OCI-LY1 (cell line): ENCODE measurements around the gene C1orf159.

Source experiments
- H2AFZ ChIP-seq: fragments of 200-600 bp; sonication (generic), shearing (Covaris generic); 2 replicates; pipeline ENCODE4 v1.6.0; 2014; ENCODE audit warnings: antibody characterized with exemption, mild to moderate bottlenecking, low read length
- H3F3A ChIP-seq: fragments of 200-600 bp; sonication (generic), shearing (Covaris generic); 2 replicates; pipeline ENCODE4 v1.6.0; 2014; ENCODE audit warnings: mild to moderate bottlenecking, antibody characterized with exemption, low read length, moderate library complexity; ENCODE audit not compliant: insufficient read depth
- H3K27ac ChIP-seq: fragments of 200-600 bp; sonication (generic); 2 replicates; pipeline ENCODE4 v1.5.1; 2014; ENCODE audit warnings: low read length, mixed run types, mild to moderate bottlenecking, low read depth; ENCODE audit not compliant: poor library complexity, severe bottlenecking
- H3K27me3 ChIP-seq: fragments of 200-600 bp; sonication (generic); 2 replicates; pipeline ENCODE4 v1.6.0; 2014; ENCODE audit warnings: antibody characterized with exemption, mild to moderate bottlenecking, low read length, moderate library complexity; ENCODE audit not compliant: insufficient read depth
- H3K36me3 ChIP-seq: fragments of 200-600 bp; sonication (generic); 2 replicates; pipeline ENCODE4 v1.6.1; 2014; ENCODE audit warnings: mild to moderate bottlenecking, antibody characterized with exemption, low read length, moderate library complexity, mixed read lengths; ENCODE audit not compliant: insufficient read depth
- H3K4me1 ChIP-seq: fragments of 200-600 bp; sonication (generic); 2 replicates; pipeline ENCODE4 v1.5.1; 2014; ENCODE audit warnings: mild to moderate bottlenecking, low read length, moderate library complexity; ENCODE audit not compliant: insufficient read depth, severe bottlenecking
- H3K4me2 ChIP-seq: fragments of 200-600 bp; sonication (generic), shearing (Covaris generic); 2 replicates; pipeline ENCODE4 v1.6.1; 2014; ENCODE audit warnings: low read length
- H3K4me3 ChIP-seq: fragments of 200-600 bp; sonication (generic); 2 replicates; pipeline ENCODE4 v1.5.1; 2014; ENCODE audit warnings: low read length, low read depth, mild to moderate bottlenecking, mixed read lengths; ENCODE audit not compliant: poor library complexity, severe bottlenecking
- H3K79me2 ChIP-seq: fragments of 200-600 bp; shearing (Covaris generic); 2 replicates; pipeline ENCODE4 v1.6.1; 2016; ENCODE audit warnings: mixed run types, low read length, mixed read lengths; ENCODE audit not compliant: insufficient read depth
- H3K9ac ChIP-seq: fragments of 200-600 bp; sonication (generic), shearing (Covaris generic); 2 replicates; pipeline ENCODE4 v1.6.1; 2014; ENCODE audit warnings: mild to moderate bottlenecking, low read length, mixed read lengths
- H3K9me2 ChIP-seq: fragments of 200-600 bp; sonication (generic), shearing (Covaris generic); 2 replicates; pipeline ENCODE4 v1.6.1; 2014; ENCODE audit warnings: low read depth, mild to moderate bottlenecking, low read length, mixed read lengths
- H3K9me3 ChIP-seq: fragments of 200-600 bp; shearing (Covaris generic); 2 replicates; pipeline ENCODE4 v1.6.1; 2014; ENCODE audit warnings: low read length, mixed read lengths
- H4K20me1 ChIP-seq: fragments of 200-600 bp; sonication (generic), shearing (Covaris generic); 2 replicates; pipeline ENCODE4 v1.6.0; 2016; ENCODE audit warnings: mild to moderate bottlenecking, low read length; ENCODE audit not compliant: insufficient read depth
- EZH2 ChIP-seq: fragments of 200-600 bp; sonication (generic), shearing (Covaris generic); IDR thresholded peaks from 2 replicates; pipeline ENCODE4 v1.8.0; 2017; ENCODE audit warnings: borderline replicate concordance, mixed run types, mild to moderate bottlenecking, antibody characterized with exemption, low read length, moderate library complexity, mixed read lengths
- TF ChIP-seq, protein P1 (sequence below): fragments of 200-600 bp; sonication (generic), shearing (Covaris generic); IDR thresholded peaks from 2 replicates; pipeline ENCODE4 v1.5.1; 2017; ENCODE audit warnings: mild to moderate bottlenecking, antibody characterized with exemption, low read length, moderate library complexity, mixed read lengths

The C1orf159 gene

DNA sequence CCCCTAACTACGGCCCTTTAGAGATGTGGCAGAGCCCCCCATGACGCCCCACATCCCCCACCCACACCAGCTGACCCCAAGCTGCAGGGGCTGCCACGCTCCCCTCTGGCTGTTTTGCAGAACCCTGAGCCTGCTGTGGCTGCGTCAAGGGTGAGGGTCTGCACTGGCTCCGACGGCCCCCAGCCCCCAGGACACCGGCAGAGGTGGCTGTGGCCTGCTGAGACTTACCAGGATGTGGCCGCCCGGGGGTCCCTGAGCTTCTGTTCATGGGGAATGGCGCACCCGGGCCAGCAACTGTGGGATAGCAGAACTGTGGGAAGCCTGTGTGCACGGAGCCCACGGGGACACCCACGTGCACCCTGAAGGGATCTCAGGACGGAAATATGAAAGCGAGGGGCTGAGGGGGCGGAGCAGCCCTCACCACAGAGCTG lies 29.0 kb downstream of the C1orf159 start:
- Histone ChIP-seq H3K27me3 (0 out of 2 replicates have a peak, but pooled peaks cover 3% of the 10 kb centered on the region), H3K4me1 (no peaks in the 10 kb centered on the region), H3K9me3 (no peaks in the 10 kb centered on the region), H3F3A (no peaks in the 10 kb centered on the region), H3K36me3 (no peaks in the 10 kb centered on the region), H3K9ac (no peak overlapping the region), H3K4me2 (no peak overlapping the region), H3K27ac (no peak overlapping the region), H3K9me2 (no peaks in the 10 kb centered on the region), H4K20me1 (no peaks in the 10 kb centered on the region), H3K4me3 (no peak overlapping the region), H2AFZ (no peak overlapping the region), H3K79me2 (no peaks in the 10 kb centered on the region)
- no peak for TF ChIP-seq EZH2
- TF ChIP-seq, protein P1, sequence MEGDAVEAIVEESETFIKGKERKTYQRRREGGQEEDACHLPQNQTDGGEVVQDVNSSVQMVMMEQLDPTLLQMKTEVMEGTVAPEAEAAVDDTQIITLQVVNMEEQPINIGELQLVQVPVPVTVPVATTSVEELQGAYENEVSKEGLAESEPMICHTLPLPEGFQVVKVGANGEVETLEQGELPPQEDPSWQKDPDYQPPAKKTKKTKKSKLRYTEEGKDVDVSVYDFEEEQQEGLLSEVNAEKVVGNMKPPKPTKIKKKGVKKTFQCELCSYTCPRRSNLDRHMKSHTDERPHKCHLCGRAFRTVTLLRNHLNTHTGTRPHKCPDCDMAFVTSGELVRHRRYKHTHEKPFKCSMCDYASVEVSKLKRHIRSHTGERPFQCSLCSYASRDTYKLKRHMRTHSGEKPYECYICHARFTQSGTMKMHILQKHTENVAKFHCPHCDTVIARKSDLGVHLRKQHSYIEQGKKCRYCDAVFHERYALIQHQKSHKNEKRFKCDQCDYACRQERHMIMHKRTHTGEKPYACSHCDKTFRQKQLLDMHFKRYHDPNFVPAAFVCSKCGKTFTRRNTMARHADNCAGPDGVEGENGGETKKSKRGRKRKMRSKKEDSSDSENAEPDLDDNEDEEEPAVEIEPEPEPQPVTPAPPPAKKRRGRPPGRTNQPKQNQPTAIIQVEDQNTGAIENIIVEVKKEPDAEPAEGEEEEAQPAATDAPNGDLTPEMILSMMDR: no peak

DNA sequence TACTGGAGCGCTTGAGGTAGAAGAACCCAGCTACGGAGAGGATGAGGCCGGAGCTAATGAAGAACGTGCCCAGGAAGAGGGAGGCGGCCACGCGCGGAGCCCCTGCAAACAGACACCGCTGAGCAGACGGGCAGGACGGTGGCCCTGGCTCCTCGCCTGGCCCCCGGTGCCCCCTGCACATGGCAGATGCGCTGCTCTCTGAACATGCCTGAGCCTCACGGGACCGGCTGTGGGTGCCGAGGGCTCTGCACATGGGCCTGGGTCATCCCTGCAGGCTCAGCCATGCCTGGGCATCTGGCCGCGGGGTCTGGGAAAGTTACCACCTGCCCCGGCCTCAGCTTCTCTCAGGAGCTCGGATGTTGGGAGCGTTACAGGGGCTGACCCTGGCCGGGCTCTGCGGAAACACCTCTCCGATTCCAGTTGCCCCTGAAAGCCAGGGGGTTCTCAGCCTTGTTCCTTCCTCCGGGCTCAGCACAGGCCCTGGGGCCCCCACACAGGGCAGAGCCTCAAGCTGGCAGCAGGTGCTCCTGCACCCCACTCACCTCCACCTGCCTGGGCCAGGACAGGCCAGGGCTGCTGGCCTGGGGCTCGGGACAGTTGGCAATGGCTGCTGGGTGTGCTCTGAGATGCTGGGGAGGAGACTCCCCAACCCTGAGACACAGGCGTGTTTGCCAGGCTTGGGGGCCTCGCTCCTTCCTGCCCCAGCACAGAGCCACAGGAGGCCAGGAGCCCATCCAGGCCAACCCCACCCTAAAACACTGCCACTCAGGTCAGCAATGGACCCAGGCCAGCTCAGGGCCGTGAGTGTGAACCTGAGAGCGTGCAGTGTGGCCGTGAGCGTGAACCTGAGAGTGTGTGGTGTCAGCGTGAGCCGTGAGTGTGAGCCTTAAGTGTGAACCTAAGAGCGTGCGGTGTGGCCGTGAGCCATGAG lies 29.7 kb downstream of the C1orf159 start:
- H3K36me3 ChIP-seq: no peaks in the 10 kb centered on the region
- TF ChIP-seq, protein P1: no peak
- TF ChIP-seq EZH2: no peak
- no peaks in the 10 kb centered on the region for H3K4me1 ChIP-seq
- H3K4me3 ChIP-seq: no peak overlapping the region
- H3F3A ChIP-seq: no peaks in the 10 kb centered on the region
- no peaks in the 10 kb centered on the region for H3K9me2 ChIP-seq
- no peaks in the 10 kb centered on the region for H4K20me1 ChIP-seq
- no peak overlapping the region for H2AFZ ChIP-seq
- H3K9ac ChIP-seq: no peak overlapping the region
- H3K27me3 ChIP-seq: 0 out of 2 replicates have a peak, but pooled peaks cover 3% of the 10 kb centered on the region
- no peaks in the 10 kb centered on the region for H3K79me2 ChIP-seq
- H3K9me3 ChIP-seq: no peaks in the 10 kb centered on the region
- no peak overlapping the region for H3K27ac ChIP-seq
- no peak overlapping the region for H3K4me2 ChIP-seq

- H4K20me1 ChIP-seq: no peaks in the 10 kb centered on the region
- no peak overlapping the region for H3K4me3 ChIP-seq
- no peaks in the 10 kb centered on the region for H3K36me3 ChIP-seq
- no peak overlapping the region for H3K27ac ChIP-seq
- 0 out of 2 replicates have a peak, but pooled peaks cover 3% of the 10 kb centered on the region for H3K27me3 ChIP-seq
- no peaks in the 10 kb centered on the region for H3K9me2 ChIP-seq
- TF ChIP-seq, protein P1: no peak
- TF ChIP-seq EZH2: no peak
- H3F3A ChIP-seq: no peaks in the 10 kb centered on the region
- H3K9ac ChIP-seq: no peak overlapping the region
- H3K4me1 ChIP-seq: no peaks in the 10 kb centered on the region
- no peak overlapping the region for H3K4me2 ChIP-seq
- H2AFZ ChIP-seq: no peak overlapping the region
- no peaks in the 10 kb centered on the region for H3K79me2 ChIP-seq
- no peaks in the 10 kb centered on the region for H3K9me3 ChIP-seq
These were observed 30.6 kb downstream of the C1orf159 start for GRCh38 chr1:1085171-1085841.
